GM12891 (cell line): Measurements from ENCODE around the gene ARSG.
A peak's percentile ranks its signal among the peaks of the same experiment; 100 is the strongest.

Source experiments
- DNase-seq: peaks from one replicate; pipeline ENCODE4 v3.0.0; 2011; ENCODE audit warnings: low spot score; ENCODE audit not compliant: insufficient read length
- FAIRE-seq: peaks from 2 replicates; lab custom pipeline; 2011; peaks lifted over from hg19 to GRCh38; lab: Jason Lieb, UNC
- PAX5 ChIP-seq: IDR thresholded peaks from 2 replicates; pipeline ENCODE4 v1.6.1; 2011; ENCODE audit warnings: low read length, moderate library complexity, mild to moderate bottlenecking; ENCODE audit not compliant: insufficient read depth, severe bottlenecking
- POLR2A ChIP-seq: IDR thresholded peaks from 2 replicates; pipeline ENCODE4 v1.6.1; 2011; ENCODE audit warnings: low read depth, low read length, control low read depth
- POLR2AphosphoS5 ChIP-seq: IDR thresholded peaks from 2 replicates; pipeline ENCODE4 v1.6.1; 2011; ENCODE audit warnings: low read depth, low read length, control low read depth
- POU2F2 ChIP-seq: IDR thresholded peaks from 2 replicates; pipeline ENCODE4 v1.6.1; 2011; ENCODE audit warnings: low read depth, mild to moderate bottlenecking, control low read depth, low read length, moderate library complexity
- SPI1 ChIP-seq: IDR thresholded peaks from 2 replicates; pipeline ENCODE4 v1.6.1; 2011; ENCODE audit warnings: low read depth, low read length, control low read depth
- TAF1 ChIP-seq: IDR thresholded peaks from 2 replicates; pipeline ENCODE4 v1.6.1; 2011; ENCODE audit warnings: low read depth, low read length, control low read depth

The ARSG gene

DNA sequence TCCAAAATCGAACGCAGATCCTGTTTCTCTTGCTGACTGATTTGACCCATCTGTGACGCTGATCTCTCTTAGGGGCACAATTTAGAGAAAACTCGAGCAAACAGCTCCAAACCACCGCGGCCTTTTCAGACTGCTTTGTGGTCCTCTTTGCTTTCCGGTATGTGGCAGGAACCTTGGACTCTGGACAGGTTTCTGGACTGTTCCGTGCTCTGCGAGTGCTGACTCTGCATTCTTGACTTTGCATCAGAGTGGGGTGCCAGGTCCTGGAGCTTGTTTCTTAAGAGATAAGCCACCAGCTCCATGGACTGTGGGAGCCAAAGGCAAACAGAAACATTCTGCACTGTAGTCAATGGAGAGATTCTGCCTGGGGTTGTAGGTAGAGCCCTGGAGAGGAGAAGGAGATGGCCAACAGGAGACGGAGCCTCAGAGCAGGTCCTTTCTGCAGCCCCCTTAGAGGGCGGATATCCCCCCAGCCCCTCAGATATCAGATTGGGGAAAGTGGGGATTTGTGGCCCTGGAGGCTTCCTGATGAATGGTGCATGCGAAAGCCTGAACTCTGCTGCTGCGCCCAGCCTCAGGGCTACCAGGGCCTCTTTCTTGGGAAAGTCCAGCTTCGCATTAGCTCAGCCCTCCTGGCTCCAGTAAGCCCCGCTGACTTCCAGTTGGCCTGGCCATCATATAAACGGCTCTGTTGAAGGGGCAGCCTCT is 100.4 kb downstream of the ARSG start:
- DNase-seq (no peak), FAIRE-seq (no peak)
- TF ChIP-seq TAF1 (no peak), POU2F2 (no peak)

DNA sequence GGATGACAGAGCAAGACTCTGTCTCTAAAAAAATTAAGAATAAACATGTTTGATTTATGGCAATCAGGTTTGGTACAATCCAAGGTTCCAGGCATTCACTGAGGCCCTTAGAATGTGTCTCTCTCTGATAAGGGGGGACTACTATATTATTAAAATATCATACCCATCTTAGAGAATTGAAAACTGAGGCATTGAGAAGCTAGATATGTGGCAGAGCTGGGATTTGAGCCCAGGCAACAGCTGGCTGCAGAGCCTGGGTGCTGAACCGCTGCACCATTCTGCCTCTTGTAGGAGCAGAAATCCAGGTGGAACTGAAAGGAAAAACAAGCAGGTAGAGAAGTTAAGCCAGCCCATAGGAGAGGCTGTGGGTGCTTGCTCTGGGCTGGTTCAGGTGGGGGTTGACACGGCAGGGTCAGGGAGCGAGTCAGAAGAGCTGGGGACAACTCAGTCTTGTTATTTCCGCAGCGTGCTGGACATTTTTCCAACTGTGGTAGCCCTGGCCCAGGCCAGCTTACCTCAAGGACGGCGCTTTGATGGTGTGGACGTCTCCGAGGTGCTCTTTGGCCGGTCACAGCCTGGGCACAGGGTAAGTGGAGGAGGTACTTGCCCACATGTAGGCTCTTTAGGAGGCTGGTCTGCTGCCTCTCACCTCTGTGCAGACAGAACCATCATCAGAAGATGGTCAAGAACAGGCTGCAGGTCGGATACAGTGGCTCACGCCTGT is 103.5 kb downstream of the ARSG start:
- DNase-seq = no peak
- no peak for FAIRE-seq
- TF ChIP-seq POLR2A (no peak), PAX5 (no peak), SPI1 (no peak), TAF1 (no peak), POLR2AphosphoS5 (no peak), POU2F2 (no peak)

DNA sequence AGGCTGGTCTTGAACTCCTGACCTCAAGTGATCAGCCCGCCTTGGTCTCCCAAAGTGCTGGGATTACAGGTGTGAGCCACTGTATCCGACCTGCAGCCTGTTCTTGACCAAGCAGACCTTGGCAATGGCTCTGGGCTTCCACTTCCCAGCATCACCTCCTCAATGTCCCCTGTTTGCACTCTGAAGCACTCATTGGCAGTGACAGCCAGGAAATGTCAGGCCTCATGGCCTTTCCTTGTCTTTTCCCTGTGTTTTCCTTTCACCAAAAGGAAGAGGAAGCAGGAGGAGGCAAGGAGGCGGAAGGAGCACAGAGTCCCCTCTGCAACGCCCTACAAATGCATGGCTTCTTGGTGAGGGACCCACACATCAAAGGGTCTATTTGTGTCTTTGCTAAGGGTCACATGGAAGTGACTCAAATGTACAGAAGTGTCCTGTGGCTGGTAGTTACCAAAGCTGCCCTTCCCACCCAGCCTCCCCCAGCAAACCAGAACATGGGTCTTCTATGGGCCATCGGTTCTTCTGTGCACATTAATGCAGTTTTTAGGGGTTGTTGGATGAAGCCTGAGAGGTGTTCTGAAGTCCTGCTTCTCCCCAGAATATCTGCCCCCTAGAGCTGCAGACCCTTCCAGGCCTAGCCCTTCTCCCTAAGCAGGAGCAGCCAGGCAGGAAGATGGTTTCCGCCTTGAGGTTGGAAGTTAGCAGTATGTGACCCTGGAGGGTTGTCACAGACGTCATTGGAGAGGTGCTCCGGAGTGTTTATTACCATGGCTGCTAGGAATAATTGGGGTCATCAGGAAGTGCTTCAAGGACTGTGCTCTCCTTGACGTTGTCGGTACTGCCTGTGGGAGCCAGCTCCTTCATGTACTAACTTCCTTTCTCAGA is 105.2 kb downstream of the ARSG start:
- FAIRE-seq (no peak), DNase-seq (no peak)
- TF ChIP-seq POLR2AphosphoS5 (no peak), POLR2A (no peak), POU2F2 (no peak), TAF1 (no peak), SPI1 (no peak), PAX5 (no peak)

DNA sequence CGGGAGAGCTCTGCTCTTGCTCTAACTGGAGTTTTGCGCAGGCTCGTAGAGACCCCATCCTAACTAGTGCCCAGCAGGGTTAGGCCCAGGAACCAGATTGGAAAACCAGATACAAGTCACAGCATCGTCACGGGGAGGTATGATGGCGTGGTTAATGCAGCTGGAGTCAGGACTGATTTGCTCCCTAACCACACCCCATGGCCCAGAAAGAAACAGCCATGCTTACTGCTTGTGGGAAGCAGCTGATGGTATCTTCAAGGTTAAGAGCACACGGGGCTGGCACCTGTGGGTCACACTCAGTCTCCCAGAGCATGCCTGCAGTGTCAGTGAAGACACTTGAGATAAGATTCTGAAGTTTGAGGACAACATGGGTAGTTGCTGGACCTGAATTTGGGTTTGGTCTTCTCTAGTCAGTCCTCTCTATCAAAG is 105.8 kb downstream of the ARSG start:
- no peak for FAIRE-seq

DNA sequence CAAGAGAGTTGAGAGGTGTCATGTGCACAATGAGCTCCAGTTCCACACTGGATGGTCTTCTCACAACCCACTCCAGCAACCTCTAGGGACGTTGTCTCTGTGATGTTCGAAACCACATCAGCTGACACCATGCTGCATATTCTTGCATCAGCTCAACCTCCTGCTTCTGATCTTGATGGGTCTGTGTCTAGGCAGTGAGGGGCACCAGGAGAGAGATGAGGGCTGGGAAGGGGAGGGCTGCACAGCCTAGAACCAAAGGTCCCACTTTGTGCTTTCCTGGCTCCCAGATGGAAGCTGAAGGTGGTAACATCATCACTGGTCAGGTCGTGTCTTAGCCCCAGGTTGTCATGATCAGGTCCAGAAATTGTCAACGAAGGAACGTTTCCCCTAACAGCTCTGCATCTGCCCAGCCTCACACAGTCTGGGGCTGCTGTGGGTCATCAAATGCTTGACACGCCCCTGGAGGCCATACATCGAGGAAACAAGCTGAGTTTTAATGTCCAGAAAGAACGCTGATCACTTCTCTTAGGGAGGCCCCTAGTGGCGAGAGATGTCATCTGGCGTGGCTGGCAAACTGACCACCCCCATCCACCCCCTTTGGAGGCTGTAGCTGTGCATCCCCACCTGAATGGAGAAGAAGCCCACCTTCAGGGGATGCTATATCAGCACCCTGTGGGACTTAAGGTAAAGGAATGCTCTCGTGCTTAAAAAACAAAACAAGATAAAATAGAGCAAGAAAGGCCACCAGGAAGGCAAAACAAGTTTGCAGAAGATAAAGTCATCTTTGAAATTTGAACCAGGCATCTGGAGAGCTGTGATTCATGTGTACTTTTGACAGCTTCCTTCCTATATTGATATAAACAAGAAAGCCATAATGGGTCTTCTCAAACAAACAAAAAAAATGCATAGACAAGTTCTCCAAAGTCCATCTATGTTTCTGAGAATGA is 107.7 kb downstream of the ARSG start:
- DNase-seq (peak; percentile 53), FAIRE-seq (peak; percentile 85)
- no peak for TF ChIP-seq POLR2AphosphoS5
- TF ChIP-seq POU2F2 = no peak
- TF ChIP-seq SPI1 = no peak
- no peak for TF ChIP-seq POLR2A
- no peak for TF ChIP-seq TAF1
- TF ChIP-seq PAX5 = no peak

More for the DNA sequence above, 105.8 kb downstream of the ARSG start:
- no peak for TF ChIP-seq POLR2A
- TF ChIP-seq TAF1 = no peak
- no peak for TF ChIP-seq PAX5
- TF ChIP-seq POU2F2 = no peak
- DNase-seq = no peak

DNA sequence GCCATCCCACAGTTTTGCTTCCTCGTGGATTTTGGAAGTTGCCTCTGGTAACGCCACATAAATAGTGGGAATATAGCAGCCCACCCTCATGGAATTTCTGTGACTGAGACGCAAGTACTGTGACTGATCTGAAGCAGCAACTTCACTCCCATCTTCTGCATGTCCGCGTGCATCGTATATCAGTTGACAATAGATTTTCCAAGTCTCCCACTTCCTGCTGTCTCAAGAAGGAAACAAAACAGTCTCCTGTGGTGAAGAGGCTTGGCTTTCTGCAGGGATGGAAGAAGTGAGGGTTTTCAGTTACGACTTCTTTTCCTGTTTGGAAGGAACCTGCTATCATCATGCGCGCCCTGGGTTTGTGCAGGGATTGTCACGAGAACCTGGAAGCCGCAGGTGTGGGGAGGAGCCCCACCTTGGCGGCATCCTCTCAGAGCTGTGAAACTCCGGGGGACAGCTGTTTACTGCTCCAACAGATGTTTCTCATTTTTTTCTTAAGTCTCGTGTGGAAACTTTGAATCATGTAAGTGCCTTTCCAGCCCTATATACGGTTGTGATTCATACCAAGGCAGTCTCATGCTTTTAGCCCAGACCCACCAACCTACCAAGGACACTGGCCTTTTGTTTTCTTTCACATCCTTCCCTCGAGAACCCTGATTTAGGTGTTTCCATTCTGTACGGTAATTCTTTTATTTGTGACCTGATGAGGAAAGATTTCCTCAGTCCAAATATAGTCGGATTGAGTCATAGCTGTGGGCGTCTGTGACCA is 108.5 kb downstream of the ARSG start:
- TF ChIP-seq POU2F2 = no peak
- no peak for TF ChIP-seq PAX5
- no peak for TF ChIP-seq POLR2A
- no peak for TF ChIP-seq SPI1
- FAIRE-seq = peak; percentile 59
- DNase-seq = peak; percentile 20

DNA sequence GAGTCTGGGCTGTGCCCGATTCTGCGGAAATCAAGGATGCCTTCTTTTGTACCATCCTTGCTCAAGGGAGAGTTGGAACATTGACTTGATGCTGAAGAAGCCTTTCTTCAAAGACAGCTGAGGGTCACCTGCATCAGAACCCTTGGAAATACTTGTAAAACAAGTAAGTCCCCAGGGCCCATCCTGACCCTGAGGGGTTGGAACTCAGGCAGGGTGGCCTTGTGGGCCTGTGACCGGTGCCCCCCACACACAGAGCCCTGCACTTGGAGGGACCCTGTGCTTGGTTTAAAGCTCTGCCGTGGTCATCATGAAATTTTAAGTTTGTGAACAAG is 109.1 kb downstream of the ARSG start:
- no peak for TF ChIP-seq POLR2A
- TF ChIP-seq POLR2AphosphoS5 = no peak
- TF ChIP-seq TAF1 = no peak
- no peak for TF ChIP-seq POU2F2
- TF ChIP-seq SPI1 = no peak
- TF ChIP-seq PAX5 = no peak
- DNase-seq (no peak), FAIRE-seq (no peak)

DNA sequence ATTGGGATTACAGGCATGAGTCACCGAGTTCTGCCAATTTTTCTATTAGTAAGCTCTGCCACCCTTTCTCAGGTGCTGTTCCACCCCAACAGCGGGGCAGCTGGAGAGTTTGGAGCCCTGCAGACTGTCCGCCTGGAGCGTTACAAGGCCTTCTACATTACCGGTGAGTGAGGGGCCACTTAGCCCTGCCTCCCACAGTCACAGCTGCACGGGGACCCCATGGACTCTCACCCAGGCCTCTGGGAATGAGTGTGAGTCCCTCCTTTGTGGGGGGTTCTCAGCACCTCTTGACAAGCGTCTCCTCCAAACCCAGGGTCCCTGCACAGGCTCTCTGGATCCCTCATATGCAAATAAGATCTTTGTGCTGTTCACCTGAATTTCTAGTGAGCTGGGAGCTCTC is 110.0 kb downstream of the ARSG start:
- TF ChIP-seq POLR2AphosphoS5 (no peak), PAX5 (no peak), POLR2A (no peak), POU2F2 (no peak), TAF1 (no peak), SPI1 (no peak)
- DNase-seq = no peak
- no peak for FAIRE-seq
